ENCODE measurements around the gene UHRF1.
A peak's percentile ranks its signal among the peaks of the same experiment; 100 is the strongest.

The UHRF1 gene

DNA sequence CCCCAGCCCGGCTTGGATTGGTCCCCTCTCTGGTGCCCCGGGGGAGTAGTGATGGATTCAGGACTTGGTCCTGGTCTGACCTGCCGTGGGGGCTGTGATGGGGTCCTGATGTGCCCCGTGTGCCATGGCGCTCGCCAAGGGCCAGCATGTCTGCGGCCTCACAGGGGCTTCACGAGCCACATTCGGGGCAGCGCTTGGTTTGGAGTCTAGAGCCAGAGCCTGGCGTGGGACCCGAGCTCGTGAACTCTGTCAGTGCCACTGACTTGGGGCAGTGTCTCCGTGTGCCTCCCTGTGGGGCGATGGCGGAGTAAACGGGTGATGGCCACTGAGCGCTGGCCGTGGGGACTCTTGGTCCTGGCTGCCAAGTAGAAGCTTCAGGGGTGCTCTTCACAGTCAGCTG lies 76.8 kb downstream of the UHRF1 start:
- Histone ChIP-seq H3K9me3 (ENCODE audit: control insufficient read depth, insufficient read depth, low read length) (no peaks in the 10 kb centered on the region), H3K9ac (ENCODE audit: low read depth, low read length) (no peak overlapping the region), H3K36me3 (ENCODE audit: control insufficient read depth, insufficient read depth, low read length) (peaks cover 4% of the 10 kb centered on the region), H3K27me3 (ENCODE audit: control insufficient read depth, insufficient read depth, low read length) (no peaks in the 10 kb centered on the region), H3K4me3 (ENCODE audit: low read depth, low read length) (no peak overlapping the region), H3K4me1 (ENCODE audit: control insufficient read depth, insufficient read depth, low read length) (no peaks in the 10 kb centered on the region)

DNA sequence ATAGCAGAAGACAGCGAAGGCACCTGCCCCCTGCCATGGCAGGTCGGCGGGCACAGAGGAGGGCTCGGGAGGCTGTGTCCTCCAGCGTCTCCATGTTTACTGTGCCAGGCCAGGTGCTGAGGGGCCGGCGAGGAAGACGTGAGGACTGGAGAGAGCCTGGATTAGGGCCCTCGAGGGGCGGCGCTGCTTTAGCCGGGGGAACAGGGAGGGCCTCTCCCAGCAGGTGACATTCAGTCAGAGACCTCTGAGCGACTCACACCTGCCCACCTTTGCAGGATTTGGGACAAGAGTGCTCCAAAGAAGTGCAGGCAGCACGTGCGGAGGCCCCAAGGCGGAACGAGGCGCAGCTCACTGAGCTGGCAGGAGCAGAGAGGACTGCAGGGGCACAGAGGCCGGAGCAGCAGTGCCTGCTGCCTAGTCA lies 77.2 kb downstream of the UHRF1 start:
- H3K9me3 ChIP-seq (ENCODE audit: control insufficient read depth, insufficient read depth, low read length) = no peaks in the 10 kb centered on the region
- H3K4me1 ChIP-seq (ENCODE audit: control insufficient read depth, insufficient read depth, low read length) = no peaks in the 10 kb centered on the region
- H3K9ac ChIP-seq (ENCODE audit: low read depth, low read length) = no peak overlapping the region
- H3K4me3 ChIP-seq (ENCODE audit: low read depth, low read length) = no peak overlapping the region
- H3K27me3 ChIP-seq (ENCODE audit: control insufficient read depth, insufficient read depth, low read length) = no peaks in the 10 kb centered on the region
- H3K36me3 ChIP-seq (ENCODE audit: control insufficient read depth, insufficient read depth, low read length) = no peaks in the 10 kb centered on the region

DNA sequence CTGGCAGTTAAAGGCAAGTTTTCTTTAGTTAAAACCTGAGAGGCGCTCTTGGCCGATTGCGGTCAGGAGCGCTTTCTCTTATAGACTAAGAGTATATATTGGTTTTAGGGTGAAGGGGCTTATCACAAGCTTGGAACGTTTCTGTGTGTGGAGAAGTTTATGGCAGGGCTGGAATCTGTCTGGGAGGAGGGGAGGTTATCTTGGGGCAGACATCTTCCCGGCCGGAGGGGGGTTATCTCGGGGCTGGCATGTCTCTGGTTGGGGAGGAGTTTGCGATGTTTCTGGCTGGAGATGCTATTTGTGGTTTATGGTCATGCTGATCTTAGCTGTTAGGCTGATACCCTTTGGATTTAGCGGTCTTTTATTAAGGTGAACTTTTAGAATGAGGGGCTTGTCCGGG lies 78.0 kb downstream of the UHRF1 start:
- H3K4me1 ChIP-seq (ENCODE audit: control insufficient read depth, insufficient read depth, low read length) = no peaks in the 10 kb centered on the region
- no peak overlapping the region for H3K9ac ChIP-seq (ENCODE audit: low read depth, low read length)
- H3K36me3 ChIP-seq (ENCODE audit: control insufficient read depth, insufficient read depth, low read length) = no peaks in the 10 kb centered on the region

DNA sequence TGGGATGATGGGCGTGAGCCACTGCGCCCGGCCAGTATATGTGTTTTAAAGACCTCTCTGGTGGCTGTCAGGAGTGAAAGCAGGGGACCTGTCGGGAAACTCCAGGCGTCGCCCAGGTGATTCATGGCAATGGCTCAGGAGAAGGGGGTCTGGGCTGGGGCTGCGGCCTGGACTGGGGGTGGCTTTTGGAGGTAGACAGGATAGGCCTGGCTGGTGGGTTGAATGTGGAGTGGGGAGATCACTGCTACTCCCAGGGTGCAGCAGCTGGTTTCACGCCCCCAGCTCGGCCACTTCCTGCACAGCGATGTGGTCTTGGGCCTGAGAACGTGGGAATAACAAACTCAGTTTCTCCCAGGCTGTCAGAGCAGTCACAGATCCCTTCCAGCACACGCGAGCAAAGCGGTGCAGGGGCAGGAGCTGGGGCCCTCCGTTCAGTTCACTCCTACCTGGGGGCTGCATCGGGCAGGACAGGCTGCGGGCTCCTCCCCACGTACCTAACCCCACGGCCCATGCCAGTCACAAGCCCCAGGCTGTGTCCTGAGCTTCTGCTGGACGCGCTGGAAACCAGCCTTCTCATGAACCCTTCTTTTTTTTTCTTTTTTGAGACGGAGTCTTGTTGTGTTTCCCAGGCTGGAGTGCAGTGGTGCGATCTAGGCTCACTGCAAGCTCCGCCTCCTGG lies 78.5 kb downstream of the UHRF1 start:
- Histone ChIP-seq H3K9ac (ENCODE audit: low read depth, low read length) (no peak overlapping the region), H3K4me1 (ENCODE audit: control insufficient read depth, insufficient read depth, low read length) (no peaks in the 10 kb centered on the region), H3K9me3 (ENCODE audit: control insufficient read depth, insufficient read depth, low read length) (no peaks in the 10 kb centered on the region), H3K36me3 (ENCODE audit: control insufficient read depth, insufficient read depth, low read length) (no peaks in the 10 kb centered on the region), H3K27me3 (ENCODE audit: control insufficient read depth, insufficient read depth, low read length) (no peaks in the 10 kb centered on the region), H3K4me3 (ENCODE audit: low read depth, low read length) (no peak overlapping the region)

More for the DNA sequence above, 78.0 kb downstream of the UHRF1 start:
- Histone ChIP-seq H3K9me3 (ENCODE audit: control insufficient read depth, insufficient read depth, low read length) (no peaks in the 10 kb centered on the region), H3K4me3 (ENCODE audit: low read depth, low read length) (no peak overlapping the region), H3K27me3 (ENCODE audit: control insufficient read depth, insufficient read depth, low read length) (no peaks in the 10 kb centered on the region)

DNA sequence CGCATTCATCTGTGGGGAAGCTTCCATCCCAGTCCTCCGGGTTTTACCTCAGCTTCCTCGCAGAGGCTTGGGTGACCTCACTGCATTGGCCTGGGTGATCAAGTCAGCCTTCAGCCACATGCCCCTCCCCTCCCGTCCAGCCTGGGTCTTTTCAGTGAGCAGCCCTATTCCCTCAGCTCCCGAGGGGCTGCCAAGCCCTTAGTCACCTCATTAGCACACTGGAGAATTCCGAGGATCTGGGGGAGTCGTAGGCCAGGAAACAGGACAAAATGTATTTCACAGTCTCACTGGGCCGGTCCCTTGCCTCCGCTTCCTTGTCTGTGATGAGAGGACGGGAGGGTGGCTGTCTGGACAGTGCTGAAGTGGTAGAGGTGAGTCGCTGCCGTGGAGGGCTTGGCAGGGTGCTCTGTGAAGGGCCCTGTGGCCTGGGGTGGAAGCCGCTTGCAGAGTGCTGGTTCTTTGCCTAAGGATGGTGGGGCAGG lies 79.5 kb downstream of the UHRF1 start:
- no peak overlapping the region for H3K4me3 ChIP-seq (ENCODE audit: low read depth, low read length)
- no peaks in the 10 kb centered on the region for H3K9me3 ChIP-seq (ENCODE audit: control insufficient read depth, insufficient read depth, low read length)
- no peaks in the 10 kb centered on the region for H3K4me1 ChIP-seq (ENCODE audit: control insufficient read depth, insufficient read depth, low read length)
- no peaks in the 10 kb centered on the region for H3K27me3 ChIP-seq (ENCODE audit: control insufficient read depth, insufficient read depth, low read length)
- peak overlapping the region; percentile 47 for H3K9ac ChIP-seq (ENCODE audit: low read depth, low read length)
- H3K36me3 ChIP-seq (ENCODE audit: control insufficient read depth, insufficient read depth, low read length) = no peaks in the 10 kb centered on the region

DNA sequence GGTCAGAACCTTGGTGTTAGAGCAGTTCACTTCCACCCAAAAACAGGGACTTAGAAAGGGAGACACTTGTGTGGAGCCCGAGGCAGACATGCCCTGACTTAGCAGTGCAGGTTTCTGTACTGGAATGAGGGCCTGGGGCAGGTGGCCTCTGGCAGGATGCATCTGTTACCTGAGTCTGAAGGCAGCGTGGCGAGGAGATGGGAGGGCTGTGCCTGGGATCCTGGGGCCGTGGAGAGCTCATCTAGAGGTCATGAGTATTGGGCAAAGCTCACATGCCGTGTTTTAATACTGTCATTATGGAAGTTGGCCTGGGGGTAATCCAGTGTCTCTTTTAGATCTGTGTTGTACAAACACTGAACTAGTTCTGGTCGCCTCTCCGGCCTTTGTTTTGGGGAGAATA lies 81.0 kb downstream of the UHRF1 start:
- Histone ChIP-seq H3K4me1 (ENCODE audit: control insufficient read depth, insufficient read depth, low read length) (no peaks in the 10 kb centered on the region), H3K27me3 (ENCODE audit: control insufficient read depth, insufficient read depth, low read length) (no peaks in the 10 kb centered on the region), H3K9me3 (ENCODE audit: control insufficient read depth, insufficient read depth, low read length) (no peaks in the 10 kb centered on the region)

DNA sequence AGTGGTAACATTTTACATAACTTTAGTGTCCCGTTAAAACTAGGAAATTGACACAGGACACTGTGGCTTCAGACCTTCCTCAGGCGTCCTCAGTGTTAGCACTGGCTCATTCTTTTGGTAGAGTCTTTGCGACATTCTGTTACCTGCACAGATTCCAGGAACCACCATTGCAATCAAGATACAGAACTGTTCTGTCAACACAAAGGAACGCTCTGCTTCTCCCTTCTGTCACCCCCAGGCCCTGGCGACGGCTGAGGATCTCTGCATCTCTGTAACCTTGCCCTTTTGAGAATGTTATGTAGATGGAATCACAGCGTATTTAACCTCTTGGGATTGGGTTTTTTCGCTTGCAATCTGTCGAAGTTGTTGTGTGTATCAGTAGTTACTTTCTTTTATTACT lies 82.2 kb downstream of the UHRF1 start:
- no peak overlapping the region for H3K9ac ChIP-seq (ENCODE audit: low read depth, low read length)
- H3K9me3 ChIP-seq (ENCODE audit: control insufficient read depth, insufficient read depth, low read length) = no peaks in the 10 kb centered on the region
- H3K4me3 ChIP-seq (ENCODE audit: low read depth, low read length) = no peak overlapping the region
- H3K27me3 ChIP-seq (ENCODE audit: control insufficient read depth, insufficient read depth, low read length) = no peaks in the 10 kb centered on the region
- H3K4me1 ChIP-seq (ENCODE audit: control insufficient read depth, insufficient read depth, low read length) = no peaks in the 10 kb centered on the region
- H3K36me3 ChIP-seq (ENCODE audit: control insufficient read depth, insufficient read depth, low read length) = no peaks in the 10 kb centered on the region

More for the DNA sequence above, 81.0 kb downstream of the UHRF1 start:
- Histone ChIP-seq H3K9ac (ENCODE audit: low read depth, low read length) (no peak overlapping the region), H3K36me3 (ENCODE audit: control insufficient read depth, insufficient read depth, low read length) (no peaks in the 10 kb centered on the region), H3K4me3 (ENCODE audit: low read depth, low read length) (no peak overlapping the region)

DNA sequence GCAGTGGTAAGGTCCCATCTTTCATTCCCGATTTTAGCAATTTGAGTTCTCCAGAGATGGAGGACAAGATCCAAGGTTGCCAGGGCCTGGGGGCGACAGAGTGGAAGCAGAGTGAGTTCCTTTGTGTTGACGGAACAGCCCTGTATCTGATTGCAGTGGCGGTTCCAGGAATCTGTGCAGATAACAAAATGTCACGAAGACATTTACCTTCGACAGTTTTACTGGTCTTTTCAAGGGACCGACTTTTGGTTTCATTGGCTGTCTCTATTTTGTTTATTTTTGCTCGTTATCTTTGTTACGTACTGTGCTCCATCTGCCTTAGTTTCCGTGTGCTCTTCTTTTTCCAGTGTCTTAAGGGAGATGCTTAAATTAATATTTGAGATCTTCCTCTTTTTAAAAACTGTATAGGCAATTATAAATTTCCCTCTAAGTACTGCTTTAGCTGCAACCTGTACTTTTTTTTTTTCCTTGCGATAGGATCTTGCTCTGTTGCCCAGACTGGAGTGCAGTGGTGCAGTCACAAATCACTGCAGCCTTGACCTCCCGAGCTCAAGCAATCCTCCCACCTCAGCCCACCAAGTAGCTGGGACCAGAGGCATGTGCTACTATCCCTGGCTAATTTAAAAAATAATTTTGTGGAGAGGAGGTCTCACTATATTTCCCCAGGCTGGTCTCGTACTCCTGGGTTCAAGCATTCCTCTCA lies 82.8 kb downstream of the UHRF1 start:
- H3K36me3 ChIP-seq (ENCODE audit: control insufficient read depth, insufficient read depth, low read length) = no peaks in the 10 kb centered on the region
- H3K9me3 ChIP-seq (ENCODE audit: control insufficient read depth, insufficient read depth, low read length) = no peaks in the 10 kb centered on the region
- H3K27me3 ChIP-seq (ENCODE audit: control insufficient read depth, insufficient read depth, low read length) = no peaks in the 10 kb centered on the region
- no peak overlapping the region for H3K4me3 ChIP-seq (ENCODE audit: low read depth, low read length)
- no peaks in the 10 kb centered on the region for H3K4me1 ChIP-seq (ENCODE audit: control insufficient read depth, insufficient read depth, low read length)
- H3K9ac ChIP-seq (ENCODE audit: low read depth, low read length) = no peak overlapping the region

DNA sequence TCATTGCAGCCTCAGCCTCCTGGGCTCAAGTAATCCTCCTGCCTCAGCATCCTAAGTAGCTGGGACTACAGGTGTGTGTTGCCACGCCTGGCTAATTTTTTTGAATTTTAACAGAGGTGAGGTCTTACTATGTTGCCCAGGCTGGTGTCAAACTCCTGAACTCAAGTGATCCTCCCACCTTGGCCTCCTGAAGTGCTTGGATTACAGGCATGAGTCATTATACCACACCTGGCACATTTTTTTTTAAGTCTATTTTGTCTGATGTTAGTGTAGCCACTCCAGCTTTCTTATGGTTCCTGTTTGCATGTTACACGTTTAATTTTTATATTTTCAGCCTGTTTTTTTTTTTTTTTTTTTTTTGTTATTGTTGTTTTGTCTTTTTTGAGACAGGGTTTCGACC lies 84.4 kb downstream of the UHRF1 start:
- Histone ChIP-seq H3K4me3 (ENCODE audit: low read depth, low read length) (no peak overlapping the region), H3K9me3 (ENCODE audit: control insufficient read depth, insufficient read depth, low read length) (no peaks in the 10 kb centered on the region), H3K4me1 (ENCODE audit: control insufficient read depth, insufficient read depth, low read length) (no peaks in the 10 kb centered on the region), H3K27me3 (ENCODE audit: control insufficient read depth, insufficient read depth, low read length) (no peaks in the 10 kb centered on the region), H3K9ac (ENCODE audit: low read depth, low read length) (no peak overlapping the region), H3K36me3 (ENCODE audit: control insufficient read depth, insufficient read depth, low read length) (peaks cover 5% of the 10 kb centered on the region)

DNA sequence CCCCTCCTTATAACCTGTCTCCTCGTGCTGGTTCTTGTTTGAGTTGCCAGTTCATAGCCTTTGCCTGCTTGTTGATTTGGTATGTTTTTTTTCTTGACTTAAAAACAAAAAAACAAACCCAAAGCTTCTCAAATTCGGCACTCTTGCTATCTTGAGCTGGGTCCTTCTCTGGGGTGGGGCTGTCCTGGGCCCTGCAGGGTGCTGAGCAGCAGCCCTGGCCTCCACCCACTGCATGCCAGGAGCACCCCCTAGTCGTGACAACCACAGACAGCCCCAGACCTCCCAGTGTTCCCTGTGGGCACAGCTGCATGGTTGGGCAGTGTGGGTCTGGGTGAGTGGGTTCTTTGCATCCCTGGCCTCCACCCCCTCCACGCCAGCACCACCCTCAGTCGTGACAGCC lies 87.4 kb downstream of the UHRF1 start:
- H3K4me3 ChIP-seq (ENCODE audit: low read depth, low read length) = no peak overlapping the region
- no peak overlapping the region for H3K9ac ChIP-seq (ENCODE audit: low read depth, low read length)
- H3K9me3 ChIP-seq (ENCODE audit: control insufficient read depth, insufficient read depth, low read length) = no peaks in the 10 kb centered on the region
- peaks cover 5% of the 10 kb centered on the region for H3K36me3 ChIP-seq (ENCODE audit: control insufficient read depth, insufficient read depth, low read length)
- no peaks in the 10 kb centered on the region for H3K27me3 ChIP-seq (ENCODE audit: control insufficient read depth, insufficient read depth, low read length)
- no peaks in the 10 kb centered on the region for H3K4me1 ChIP-seq (ENCODE audit: control insufficient read depth, insufficient read depth, low read length)

DNA sequence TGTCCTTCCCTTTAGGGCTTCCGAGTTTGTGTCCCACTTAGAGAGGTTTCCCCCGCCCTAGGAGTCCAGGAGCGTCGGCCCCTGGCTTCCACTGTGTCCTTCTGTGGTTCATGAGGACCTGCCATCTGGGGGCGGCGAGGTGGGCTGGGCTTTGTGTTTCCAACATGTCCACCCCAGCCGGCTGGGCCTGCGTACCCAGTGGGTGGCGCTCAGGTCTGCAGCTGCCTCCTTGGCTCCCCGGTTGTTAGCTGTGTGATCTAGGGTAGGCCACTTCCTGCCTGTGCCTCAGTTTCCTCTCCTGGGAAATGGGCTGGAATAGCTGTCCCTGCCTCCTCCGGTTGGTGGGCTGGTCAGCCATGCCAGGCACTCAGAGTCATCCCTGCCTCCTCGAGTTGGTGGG lies 88.0 kb downstream of the UHRF1 start:
- Histone ChIP-seq H3K9me3 (ENCODE audit: control insufficient read depth, insufficient read depth, low read length) (no peaks in the 10 kb centered on the region), H3K36me3 (ENCODE audit: control insufficient read depth, insufficient read depth, low read length) (peaks cover 5% of the 10 kb centered on the region), H3K4me3 (ENCODE audit: low read depth, low read length) (no peak overlapping the region), H3K27me3 (ENCODE audit: control insufficient read depth, insufficient read depth, low read length) (no peaks in the 10 kb centered on the region), H3K4me1 (ENCODE audit: control insufficient read depth, insufficient read depth, low read length) (no peaks in the 10 kb centered on the region), H3K9ac (ENCODE audit: low read depth, low read length) (no peak overlapping the region)

DNA sequence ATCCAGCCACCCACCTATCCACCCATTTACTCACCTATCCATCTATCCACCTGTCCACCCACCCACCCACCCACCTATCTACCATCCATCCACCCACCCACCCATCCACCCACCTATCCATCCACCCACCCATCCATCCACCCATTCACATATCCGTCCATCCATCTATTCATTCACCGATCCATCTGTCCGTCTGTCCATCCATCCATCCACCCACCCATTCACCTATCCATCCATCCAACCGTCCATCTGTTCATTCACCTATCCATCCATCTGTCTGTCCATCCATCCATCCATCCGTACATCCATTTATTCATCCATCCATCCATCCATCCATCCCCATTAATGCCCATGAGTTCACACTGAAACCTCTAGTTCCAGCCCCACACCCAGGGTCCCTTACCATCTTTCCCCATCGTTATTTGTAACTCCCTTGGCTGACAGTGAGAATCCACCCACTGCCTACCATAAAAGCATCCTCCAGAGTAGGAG lies 90.9 kb downstream of the UHRF1 start:
- Histone ChIP-seq H3K9ac (ENCODE audit: low read depth, low read length) (no peak overlapping the region), H3K36me3 (ENCODE audit: control insufficient read depth, insufficient read depth, low read length) (peaks cover 5% of the 10 kb centered on the region), H3K4me3 (ENCODE audit: low read depth, low read length) (no peak overlapping the region), H3K4me1 (ENCODE audit: control insufficient read depth, insufficient read depth, low read length) (no peaks in the 10 kb centered on the region), H3K27me3 (ENCODE audit: control insufficient read depth, insufficient read depth, low read length) (no peaks in the 10 kb centered on the region), H3K9me3 (ENCODE audit: control insufficient read depth, insufficient read depth, low read length) (no peaks in the 10 kb centered on the region)

All from iPS-15b (cell line).